K562 (cell line): ENCODE results near the gene KHNYN. TPM values are rescaled to one million over a fixed set of nuclear protein-coding genes. Genes with fewer than 3 reads are reported as not detected.

Experiments used
- ATAC-seq: fragments of 200-7000 bp; cut with Tn5 transposase; 3 replicates; pipeline ENCODE4 v1.9.1; 2020; ENCODE audit warnings: moderate library complexity
- BruUV-seq: library from RNA; stranded (reverse); fragments of 400-500 nt; replicated peaks from 2 replicates; lab custom pipeline; 2021; lab: Mats Ljungman, UMichigan
- CTCF ChIA-PET: fragments of 300-600 bp; formaldehyde crosslinking; extraction: SDS; loops from one replicate; lab custom pipeline; 2021; ENCODE audit warnings: low intra/inter-chr PET ratio; lab: Yijun Ruan, JAX
- POLR2A ChIA-PET: fragments of 300-600, 350-650 bp; sonication (Branson Sonifier 250); formaldehyde crosslinking; extraction: SDS; loops from one replicate; lab custom pipeline; 2021; ENCODE audit warnings: antibody characterized with exemption, inconsistent platforms; lab: Yijun Ruan, JAX
- DNase-seq, 4 experiments: peaks; one replicate each; pipeline versions ENCODE4 v3.0.0 to v3.0.0-alpha.2; 2011 to 2018; ENCODE audit warnings: low spot score in 3 of 4, mixed read lengths in 3 of 4; ENCODE audit errors: extremely low read depth in 1 of 4
- FAIRE-seq: peaks from 2 replicates; lab custom pipeline; 2011; peaks lifted over from hg19 to GRCh38; lab: Jason Lieb, UNC
- H2AFZ ChIP-seq: 2 replicates; pipeline ENCODE4 v1.6.0; 2011; ENCODE audit warnings: low read depth, low read length, control low read depth, inconsistent platforms
- H3K27ac ChIP-seq: fragments of 200-600 bp; 3 replicates; pipeline ENCODE4 v1.8.0; 2011; ENCODE audit warnings: low read depth, mild to moderate bottlenecking, control low read depth, inconsistent platforms, low read length, moderate library complexity, mixed read lengths; ENCODE audit errors: extremely low read depth
- H3K27me3 ChIP-seq, 2 experiments: fragments of 300-600 bp in 1 of 2; 2 replicates in 1 of 2; 3 replicates in 1 of 2; pipeline versions ENCODE4 v1.6.0 to v1.8.0; 2011; ENCODE audit warnings: inconsistent platforms in 2 of 2, low read length in 2 of 2, mild to moderate bottlenecking in 1 of 2, mixed read lengths in 1 of 2, moderate library complexity in 1 of 2; ENCODE audit not compliant: control insufficient read depth in 2 of 2, insufficient read depth in 2 of 2
- H3K36me3 ChIP-seq: fragments of 300-600 bp; 3 replicates; pipeline ENCODE4 v1.8.0; 2011; ENCODE audit warnings: mild to moderate bottlenecking, low read length, inconsistent platforms; ENCODE audit not compliant: control insufficient read depth, insufficient read depth
- H3K4me1 ChIP-seq, 2 experiments: fragments of 200-600 bp in 1 of 2; replicated peaks in 1 of 2; 2 replicates in 1 of 2; 3 replicates in 1 of 2; pipeline versions ENCODE4 v1.5.1 to v1.8.0; 2011; ENCODE audit warnings: inconsistent platforms in 2 of 2, low read length in 2 of 2, mild to moderate bottlenecking in 1 of 2, mixed read lengths in 1 of 2, moderate library complexity in 1 of 2; ENCODE audit not compliant: control insufficient read depth in 2 of 2, insufficient read depth in 2 of 2
- H3K4me2 ChIP-seq: 2 replicates; pipeline ENCODE4 v1.6.1; 2011; ENCODE audit warnings: low read length, control low read depth, inconsistent platforms, mixed read lengths; ENCODE audit not compliant: insufficient read depth
- H3K4me3 ChIP-seq: fragments of 200-600 bp; sonication (generic), shearing (Covaris generic); 2 replicates; pipeline ENCODE4 v1.5.1; 2016; ENCODE audit warnings: control low read depth, inconsistent platforms
- H3K79me2 ChIP-seq: fragments of 200-600 bp; 3 replicates; pipeline ENCODE4 v1.8.0; 2011; ENCODE audit warnings: low read length, inconsistent platforms; ENCODE audit not compliant: control insufficient read depth, insufficient read depth
- H3K9ac ChIP-seq, 2 experiments: 2 replicates each; pipeline versions ENCODE4 v1.6.0 to v1.6.1; 2011; ENCODE audit warnings: low read depth in 2 of 2, low read length in 2 of 2, control low read depth in 1 of 2, inconsistent platforms in 1 of 2, mild to moderate bottlenecking in 1 of 2, mixed read lengths in 1 of 2; ENCODE audit not compliant: insufficient read depth in 1 of 2
- H3K9me1 ChIP-seq: one replicate; pipeline ENCODE4 v1.6.0; 2011; ENCODE audit warnings: inconsistent platforms, mild to moderate bottlenecking, low read length, moderate library complexity; ENCODE audit not compliant: control insufficient read depth, insufficient read depth
- H3K9me3 ChIP-seq: replicated peaks from 2 replicates; pipeline ENCODE4 v1.5.1; 2011; ENCODE audit warnings: low read depth, low read length, inconsistent platforms; ENCODE audit not compliant: control insufficient read depth, insufficient read depth
- H4K20me1 ChIP-seq: replicated peaks from 2 replicates; pipeline ENCODE4 v1.6.1; 2011; ENCODE audit warnings: low read length, inconsistent platforms, mixed read lengths; ENCODE audit not compliant: control insufficient read depth, insufficient read depth
- CC2D1A ChIP-seq: fragments of 450-650 bp; IDR thresholded peaks from 2 replicates; pipeline ENCODE4 v1.6.1; 2017; ENCODE audit warnings: mild to moderate bottlenecking
- ETS2 ChIP-seq: IDR thresholded peaks from 2 replicates; pipeline ENCODE4 v1.6.1; 2016; ENCODE audit warnings: borderline replicate concordance, missing genetic modification characterization, mild to moderate bottlenecking, moderate library complexity, missing compliant biosample characterization; ENCODE audit not compliant: poor library complexity, severe bottlenecking
- EWSR1 ChIP-seq: fragments of 450-650 bp; IDR thresholded peaks from 2 replicates; pipeline ENCODE4 v1.6.1; 2018; ENCODE audit warnings: borderline replicate concordance, mild to moderate bottlenecking, low read depth, moderate library complexity; ENCODE audit not compliant: partially characterized antibody
- HNRNPK ChIP-seq: fragments of 200-400 bp; formaldehyde crosslinking; IDR thresholded peaks from one replicate; pipeline ENCODE4 v1.6.1; 2018; ENCODE audit warnings: mild to moderate bottlenecking, low read depth, low read length; ENCODE audit not compliant: poor library complexity, severe bottlenecking
- NCOR1 ChIP-seq: fragments of 450-650 bp; IDR thresholded peaks from 2 replicates; pipeline ENCODE4 v1.6.1; 2016; ENCODE audit warnings: mild to moderate bottlenecking, moderate library complexity
- NFRKB ChIP-seq: fragments of 450-650 bp; IDR thresholded peaks from 2 replicates; pipeline ENCODE4 v1.6.1; 2016; ENCODE audit warnings: low read depth
- ZNF124 ChIP-seq: sonication (generic); formaldehyde crosslinking; IDR thresholded peaks from 2 replicates; pipeline ENCODE4 v1.8.1; 2022; ENCODE audit warnings: missing genetic modification reagents
- ZNF217 ChIP-seq: sonication (generic); formaldehyde crosslinking; IDR thresholded peaks from 2 replicates; pipeline ENCODE4 v1.8.0; 2022; ENCODE audit warnings: mild to moderate bottlenecking, missing genetic modification reagents
- WGBS: fragments of 100-300 bp; shearing (Covaris generic); methylation state at CpG from one replicate; pipeline ENCODE4 v1.1.6; 2016; ENCODE audit warnings: low coverage, mixed read lengths; ENCODE audit not compliant: insufficient coverage; ENCODE audit errors: missing lambda C conversion rate; 5-methylcytosine and 5-hydroxymethylcytosine counted together
- in situ Hi-C: fragments of 300-500 bp; cut with MboI; formaldehyde crosslinking; loops from 4 replicates; pipeline ENCODE4 v1.15.0; 2018; ENCODE audit warnings: inconsistent platforms, mixed read lengths
- intact Hi-C: fragments of 100-400 bp; cut with micrococcal nuclease; formaldehyde crosslinking; loops from 2 replicates; pipeline ENCODE4 v1.14.2; 2022
- polyA plus RNA-seq, 8 experiments: library from polyadenylated mRNA; depleted of rRNA in 4 of 8; stranded (reverse) in 5 of 8; unstranded in 3 of 8; fragments of >200 nt; fragmentation: Nextera tagmentation in 2 of 8; fragmentation: Illumina TruSeq in 1 of 8; extraction: Ambion mirVana in 2 of 8; extraction: Trizol in 1 of 8; gene quantifications; 2 replicates each; pipeline versions ENCODE4 v1.2.1 to v1.2.3, GENCODE V29; 2011 to 2014; ENCODE audit warnings: inconsistent platforms in 1 of 8, missing spikeins in 1 of 8
- total RNA-seq, 7 experiments: library from RNA; depleted of rRNA in 6 of 7; stranded (reverse); fragments of >200 nt in 6 of 7; fragmentation: Illumina TruSeq in 2 of 7; extraction: Trizol in 2 of 7; gene quantifications; 2 replicates each; pipeline versions ENCODE4 v1.2.1 to v1.2.3, GENCODE V29; 2011 to 2021; ENCODE audit warnings: low replicate concordance in 1 of 7
- TF ChIP-seq, protein P1 (sequence below), 2 experiments: fragments of 450-650 bp in 1 of 2; sonication (generic) in 1 of 2; formaldehyde crosslinking in 1 of 2; IDR thresholded peaks in 1 of 2; conservative IDR thresholded peaks in 1 of 2; 2 replicates each; pipeline versions ENCODE4 v1.6.1 to v1.8.1; 2016 to 2023; ENCODE audit warnings: mild to moderate bottlenecking in 2 of 2, moderate library complexity in 2 of 2, inconsistent platforms in 1 of 2, missing genetic modification reagents in 1 of 2
- TF ChIP-seq, protein P2 (sequence below), 2 experiments: fragments of 450-650 bp; formaldehyde crosslinking in 1 of 2; IDR thresholded peaks; 2 replicates each; pipeline versions ENCODE4 v1.4.0 to v1.6.1; 2014 to 2020; ENCODE audit warnings: mild to moderate bottlenecking in 2 of 2, borderline replicate concordance in 1 of 2, low read depth in 1 of 2

The KHNYN gene
- total and polyA plus RNA-seq, 9 of the 15 experiments (the other 6 are each of a cell fraction or from before 2014, with no cell fraction given), result 0.76 to 26.0 (median 14.1) TPM

DNA sequence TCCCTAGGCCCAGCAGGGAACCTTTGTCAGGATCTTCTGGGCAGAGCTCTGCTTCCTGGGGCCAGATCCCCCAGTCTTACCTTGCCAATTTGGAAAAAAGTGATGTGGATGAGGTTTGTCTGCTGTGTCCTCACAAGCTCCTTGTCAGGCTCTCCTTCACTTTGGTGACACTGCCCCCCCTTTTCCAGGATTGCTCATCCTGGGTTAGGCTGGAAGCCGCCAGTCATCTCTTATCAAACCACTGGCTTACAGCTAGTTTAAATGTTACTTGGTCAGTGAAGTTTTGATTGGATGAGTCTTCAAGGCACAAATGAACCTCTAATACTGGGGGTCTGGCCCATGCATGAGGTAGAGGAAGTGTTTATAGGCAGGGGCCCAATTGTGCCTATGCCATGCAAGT, 15.7 kb upstream of the KHNYN start (continued):
- TF ChIP-seq HNRNPK (no peak), EWSR1 (no peak)
- TF ChIP-seq, protein P1, sequence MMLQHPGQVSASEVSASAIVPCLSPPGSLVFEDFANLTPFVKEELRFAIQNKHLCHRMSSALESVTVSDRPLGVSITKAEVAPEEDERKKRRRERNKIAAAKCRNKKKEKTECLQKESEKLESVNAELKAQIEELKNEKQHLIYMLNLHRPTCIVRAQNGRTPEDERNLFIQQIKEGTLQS (IDR thresholded peaks at IDR 0.05), result peak; percentile 8; the same call in 1 of the 2 replicates
- TF ChIP-seq, protein P1 (CRISPR knock-in tag; conservative IDR thresholded peaks at IDR 0.05), result no peak

DNA sequence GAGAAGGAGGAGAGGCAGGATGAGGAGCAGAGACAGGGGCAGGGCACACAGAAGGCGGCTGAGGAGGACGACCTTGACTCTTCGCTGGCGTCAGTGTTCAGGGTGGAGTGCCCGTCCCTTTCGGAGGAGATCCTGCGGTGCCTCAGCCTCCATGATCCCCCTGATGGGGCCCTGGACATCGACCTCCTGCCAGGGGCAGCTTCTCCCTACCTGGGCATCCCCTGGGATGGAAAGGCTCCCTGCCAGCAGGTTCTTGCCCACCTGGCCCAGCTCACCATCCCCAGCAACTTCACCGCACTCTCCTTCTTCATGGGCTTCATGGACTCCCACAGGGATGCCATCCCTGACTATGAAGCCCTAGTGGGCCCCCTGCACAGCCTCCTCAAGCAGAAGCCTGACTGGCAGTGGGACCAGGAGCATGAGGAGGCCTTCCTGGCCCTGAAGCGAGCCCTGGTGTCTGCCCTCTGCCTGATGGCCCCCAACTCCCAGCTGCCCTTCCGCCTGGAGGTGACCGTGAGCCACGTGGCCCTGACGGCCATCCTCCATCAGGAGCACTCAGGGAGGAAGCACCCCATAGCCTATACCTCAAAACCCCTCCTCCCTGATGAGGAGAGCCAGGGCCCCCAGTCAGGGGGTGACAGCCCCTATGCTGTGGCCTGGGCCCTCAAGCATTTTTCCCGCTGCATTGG, 14.9 kb upstream of the KHNYN start:
- Histone ChIP-seq H3K4me2 (no peak overlapping the region), H3K36me3 (no peaks in the 10 kb centered on the region), H3K27me3 (no peaks in the 10 kb centered on the region), H4K20me1 (no peaks in the 10 kb centered on the region), H2AFZ (no peak overlapping the region), H3K27ac (no peak overlapping the region), H3K9ac (no peak overlapping the region), H3K4me3 (no peak overlapping the region), H3K4me1 (peaks cover 4 to 26% of the 10 kb centered on the region in 2 experiments; a peak in 4 of 5 replicates), H3K9me1 (no peaks in the 10 kb centered on the region), H3K79me2 (no peaks in the 10 kb centered on the region), H3K9me3 (no peaks in the 10 kb centered on the region)
- FAIRE-seq (no peak), DNase-seq (no peak), ATAC-seq (no peak)
- intact Hi-C loops (no loop called here), in situ Hi-C loops (no loop called here)
- no TSS peak for BruUV-seq
- ChIA-PET CTCF (interaction anchor here (0.7 kb wide), 1 partner anchor 708 kb away, joined by 3 read pairs; no protein-coding TSS in a partner anchor), POLR2A (no interaction called here)
- WGBS, result 44% methylated on average over 10 of the region's 15 CpGs
- TF ChIP-seq ZNF217 (CRISPR knock-in tag) (no peak), ZNF124 (no peak), ETS2 (tag) (no peak), NCOR1 (no peak), NFRKB (no peak), CC2D1A (no peak)
- TF ChIP-seq, protein P2, sequence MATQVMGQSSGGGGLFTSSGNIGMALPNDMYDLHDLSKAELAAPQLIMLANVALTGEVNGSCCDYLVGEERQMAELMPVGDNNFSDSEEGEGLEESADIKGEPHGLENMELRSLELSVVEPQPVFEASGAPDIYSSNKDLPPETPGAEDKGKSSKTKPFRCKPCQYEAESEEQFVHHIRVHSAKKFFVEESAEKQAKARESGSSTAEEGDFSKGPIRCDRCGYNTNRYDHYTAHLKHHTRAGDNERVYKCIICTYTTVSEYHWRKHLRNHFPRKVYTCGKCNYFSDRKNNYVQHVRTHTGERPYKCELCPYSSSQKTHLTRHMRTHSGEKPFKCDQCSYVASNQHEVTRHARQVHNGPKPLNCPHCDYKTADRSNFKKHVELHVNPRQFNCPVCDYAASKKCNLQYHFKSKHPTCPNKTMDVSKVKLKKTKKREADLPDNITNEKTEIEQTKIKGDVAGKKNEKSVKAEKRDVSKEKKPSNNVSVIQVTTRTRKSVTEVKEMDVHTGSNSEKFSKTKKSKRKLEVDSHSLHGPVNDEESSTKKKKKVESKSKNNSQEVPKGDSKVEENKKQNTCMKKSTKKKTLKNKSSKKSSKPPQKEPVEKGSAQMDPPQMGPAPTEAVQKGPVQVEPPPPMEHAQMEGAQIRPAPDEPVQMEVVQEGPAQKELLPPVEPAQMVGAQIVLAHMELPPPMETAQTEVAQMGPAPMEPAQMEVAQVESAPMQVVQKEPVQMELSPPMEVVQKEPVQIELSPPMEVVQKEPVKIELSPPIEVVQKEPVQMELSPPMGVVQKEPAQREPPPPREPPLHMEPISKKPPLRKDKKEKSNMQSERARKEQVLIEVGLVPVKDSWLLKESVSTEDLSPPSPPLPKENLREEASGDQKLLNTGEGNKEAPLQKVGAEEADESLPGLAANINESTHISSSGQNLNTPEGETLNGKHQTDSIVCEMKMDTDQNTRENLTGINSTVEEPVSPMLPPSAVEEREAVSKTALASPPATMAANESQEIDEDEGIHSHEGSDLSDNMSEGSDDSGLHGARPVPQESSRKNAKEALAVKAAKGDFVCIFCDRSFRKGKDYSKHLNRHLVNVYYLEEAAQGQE (IDR thresholded peaks at IDR 0.05; ENCODE audit: borderline replicate concordance), result no peak
- TF ChIP-seq, protein P2 (CRISPR knock-in tag; IDR thresholded peaks at IDR 0.05; ENCODE audit: low read depth), result no peak
